GM21717 (cell line): ENCODE results near the gene BRPF1.

Experiments
- ATAC-seq: cut with Tn5 transposase; IDR thresholded peaks from one replicate; pipeline ENCODE4 v1.9.1; 2021; ENCODE audit warnings: mild to moderate bottlenecking, moderate library complexity; ENCODE audit not compliant: unreplicated experiment

The BRPF1 gene

DNA sequence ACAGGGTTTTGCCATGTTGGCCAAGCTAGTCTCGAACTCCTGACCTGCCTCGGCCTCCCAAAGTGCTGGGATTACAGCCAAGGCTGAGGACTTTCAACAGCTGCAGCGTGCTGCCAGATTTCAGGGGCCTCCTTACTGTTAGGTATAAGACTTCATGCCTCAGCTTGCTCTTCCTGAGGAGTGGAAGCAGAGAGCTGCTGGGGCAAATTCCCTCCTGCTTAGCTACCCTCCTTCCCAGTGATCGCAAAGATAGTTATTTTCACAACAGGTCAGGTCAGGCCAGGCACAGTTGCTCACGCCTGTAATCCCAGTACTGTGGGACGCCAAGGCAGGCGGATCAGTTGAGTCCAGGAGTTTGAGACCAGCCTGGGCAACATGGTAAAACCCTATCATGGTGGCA lies 30.5 kb upstream of the BRPF1 start:
- ATAC-seq, result no peak

DNA sequence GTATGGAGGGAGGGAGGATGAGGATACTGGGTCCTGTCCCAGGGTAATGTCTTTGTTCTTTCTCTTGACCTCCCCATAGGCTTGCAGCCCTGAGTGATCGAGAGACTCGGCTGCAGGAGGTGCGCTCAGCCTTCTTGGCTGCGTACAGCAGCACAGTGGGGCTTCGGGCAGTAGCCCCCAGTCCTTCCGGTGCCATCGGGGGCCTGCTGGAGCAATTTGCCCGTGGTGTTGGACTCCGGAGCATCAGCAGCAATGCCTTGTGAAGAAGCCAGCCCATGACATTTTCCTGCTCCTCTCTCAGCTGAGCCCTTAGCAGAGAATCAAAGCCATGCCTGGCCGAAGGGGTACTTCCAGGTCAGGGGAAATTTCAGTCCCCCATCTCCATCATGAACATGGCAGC lies 29.8 kb upstream of the BRPF1 start:
- no peak for ATAC-seq

DNA sequence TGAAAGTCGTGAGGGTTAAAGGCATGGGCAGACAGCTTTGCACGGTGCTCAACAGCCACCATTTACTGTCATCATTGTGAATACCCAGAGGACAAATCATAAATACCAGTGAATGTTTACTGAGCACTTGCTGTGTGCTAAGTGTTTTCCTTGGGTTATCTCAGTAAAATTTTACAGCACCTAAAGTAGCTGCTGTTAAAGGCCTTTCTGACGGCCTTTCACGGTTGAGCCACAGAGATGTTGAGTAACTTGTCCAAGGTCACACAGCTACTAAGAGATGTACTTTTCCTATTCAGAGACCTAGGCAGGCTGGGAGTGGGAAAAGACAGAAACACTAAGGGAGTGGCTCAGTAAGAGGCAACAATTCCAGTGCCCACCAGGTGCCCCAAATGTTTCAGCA lies 28.3 kb upstream of the BRPF1 start:
- no peak for ATAC-seq

DNA sequence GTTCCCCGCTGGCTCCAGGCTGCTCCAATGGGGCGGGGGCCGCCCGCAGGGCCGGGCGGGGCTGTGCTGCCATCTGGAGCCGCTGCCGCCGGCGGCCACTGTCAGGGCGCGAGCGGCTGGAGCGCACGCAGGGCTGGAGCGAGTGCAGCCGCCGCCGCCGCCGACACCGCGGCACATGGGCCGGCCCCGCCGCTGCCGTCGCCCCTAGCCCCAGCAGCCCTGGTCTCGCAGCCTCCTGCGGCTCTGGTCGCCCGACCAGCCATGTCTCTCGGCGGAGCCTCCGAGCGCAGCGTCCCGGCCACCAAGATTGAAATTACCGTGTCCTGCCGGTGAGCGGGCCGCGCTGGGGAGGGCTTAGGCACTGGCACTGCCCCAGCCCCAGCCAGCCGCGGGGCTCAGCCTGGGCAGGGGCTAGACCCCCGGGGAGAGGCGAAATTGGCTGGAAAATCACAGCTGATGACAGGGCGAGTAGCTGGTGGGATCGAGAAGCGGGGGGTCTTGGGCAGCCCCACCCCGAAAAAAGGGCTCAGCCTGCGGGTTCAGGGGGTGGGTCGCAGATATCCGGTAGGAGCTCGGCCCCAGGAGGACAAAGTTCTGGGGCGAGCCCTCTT lies 27.7 kb upstream of the BRPF1 start, which contains the start of gene CPNE9:
CPNE9 (plus strand) TSS at position 98 of the 611 bp plus-strand sequence; CDS start at position 262, 164 bp downstream.
- no peak for ATAC-seq

- no peak for ATAC-seq
These were observed 26.9 kb upstream of the BRPF1 start for GRCh38 chr3:9704347-9705322.

DNA sequence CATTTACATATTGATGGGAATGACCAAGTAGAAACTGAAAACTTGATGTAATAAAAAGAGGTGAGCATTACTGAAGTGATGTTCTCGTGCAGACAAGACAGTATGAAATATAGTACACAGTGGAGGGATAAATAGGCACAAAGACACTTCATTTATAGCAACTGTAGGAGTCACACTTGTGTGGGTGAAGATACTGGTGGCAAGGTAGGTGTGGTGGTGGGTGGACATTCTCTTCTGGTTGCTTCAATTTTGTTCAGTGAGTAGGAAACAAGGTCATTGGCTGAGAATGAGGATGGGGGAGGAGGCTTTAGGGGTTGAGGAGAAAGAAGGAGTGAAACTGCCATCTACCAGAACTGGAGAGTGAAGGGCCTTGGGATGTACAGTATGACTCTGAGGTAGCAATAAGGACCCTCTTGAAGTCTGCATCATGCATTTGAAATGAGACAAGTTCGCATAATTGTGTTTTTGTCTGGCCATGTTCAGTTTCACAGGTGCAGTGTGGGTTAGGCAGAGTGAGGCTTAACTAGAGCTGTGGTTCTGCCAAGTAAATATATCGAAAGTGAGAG lies 21.3 kb upstream of the BRPF1 start:
- ATAC-seq, result no peak

DNA sequence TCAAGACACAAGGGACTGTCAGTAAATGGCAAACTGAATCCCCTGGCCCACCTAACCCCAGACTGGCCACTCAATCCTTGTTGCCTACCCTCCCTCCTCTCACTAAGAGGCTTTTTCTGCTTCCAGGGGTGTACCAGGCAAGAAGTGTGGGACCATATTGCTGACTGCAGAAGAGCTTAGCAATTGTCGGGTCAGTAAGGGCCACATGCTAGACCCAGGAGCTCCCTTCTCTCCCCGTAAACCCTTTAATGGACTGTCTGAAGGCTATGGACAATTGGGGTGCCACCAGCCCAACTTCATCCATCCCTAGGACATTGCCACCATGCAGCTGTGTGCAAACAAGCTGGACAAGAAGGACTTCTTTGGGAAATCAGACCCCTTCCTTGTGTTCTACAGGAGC lies 19.1 kb upstream of the BRPF1 start:
- ATAC-seq, result no peak

DNA sequence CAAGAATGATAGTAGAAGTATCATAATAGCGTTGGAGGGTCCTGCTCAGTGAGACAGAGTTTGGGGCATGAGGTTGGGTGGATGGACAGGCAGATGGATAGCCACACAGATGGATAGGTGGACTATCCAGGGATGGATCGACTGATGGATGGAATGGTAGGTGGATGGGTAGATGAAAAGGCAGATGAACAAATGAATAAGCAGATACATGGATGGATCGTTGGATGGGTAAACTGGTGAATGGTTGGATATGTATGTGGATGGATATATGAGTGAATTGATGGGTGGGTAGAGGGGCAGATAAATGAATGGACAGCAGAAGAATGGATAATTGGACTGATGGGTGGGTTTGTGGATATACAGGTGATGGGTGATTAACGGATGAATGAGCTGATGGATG lies 18.4 kb upstream of the BRPF1 start:
- ATAC-seq, result no peak

GRCh38 chr3:9715136-9715535 lies 16.4 kb upstream of the BRPF1 start:
- no peak for ATAC-seq

- ATAC-seq, result no peak
These were observed 15.6 kb upstream of the BRPF1 start for GRCh38 chr3:9715764-9716437.

GRCh38 chr3:9716801-9717555 lies 14.6 kb upstream of the BRPF1 start:
- no peak for ATAC-seq

DNA sequence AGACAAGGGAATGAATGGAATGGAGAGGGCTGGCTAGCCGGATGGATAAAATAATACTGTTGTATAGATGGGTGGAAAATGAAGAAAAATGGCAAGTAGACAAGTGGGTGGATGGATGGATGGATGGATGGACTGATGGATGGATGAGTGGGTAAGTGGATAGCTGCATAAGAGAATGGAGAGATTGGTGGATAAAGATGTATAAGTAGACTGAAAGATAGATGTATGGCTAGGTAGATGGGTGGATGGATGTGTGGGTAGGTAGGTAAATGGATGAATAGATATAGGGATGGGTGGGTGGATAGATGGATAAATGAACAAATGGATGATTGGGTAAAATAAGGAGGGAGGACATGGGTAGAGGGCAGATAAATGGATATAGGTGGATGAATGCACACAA lies 14.0 kb upstream of the BRPF1 start:
- ATAC-seq, result no peak

GRCh38 chr3:9718118-9718517 lies 13.4 kb upstream of the BRPF1 start:
- ATAC-seq, result no peak

DNA sequence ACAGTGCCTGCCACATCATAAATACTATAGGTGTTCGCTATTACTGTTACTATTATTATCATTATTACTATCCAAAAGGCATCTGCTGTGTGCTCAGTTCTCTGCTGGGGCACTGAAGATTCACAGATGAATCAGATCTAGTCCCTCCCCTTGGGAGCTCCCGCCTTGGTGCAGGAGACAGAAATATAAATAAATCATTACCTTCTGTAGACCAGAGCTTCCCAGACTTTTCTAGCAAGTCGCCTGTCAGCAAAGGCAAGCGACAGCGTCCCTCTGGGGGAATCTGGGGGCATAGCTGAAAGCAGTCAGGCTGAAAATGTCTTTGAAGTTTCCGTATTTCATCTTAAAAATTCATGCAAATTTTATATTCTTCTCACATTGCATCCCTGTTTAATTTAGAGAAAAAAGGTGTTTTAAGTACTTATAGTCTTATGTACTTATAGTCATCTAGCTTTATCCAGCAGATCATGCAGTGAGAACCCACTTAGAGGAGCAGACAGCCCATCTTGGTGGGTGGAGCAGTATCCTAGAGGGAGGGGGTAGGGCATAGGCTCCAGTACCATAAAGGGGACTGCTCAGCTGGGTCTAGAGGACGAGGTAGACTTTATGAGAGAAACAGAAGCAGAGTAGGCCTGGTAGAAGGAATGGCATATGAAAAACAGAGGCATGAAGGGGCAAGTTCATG lies 10.4 kb upstream of the BRPF1 start:
- ATAC-seq, result no peak

DNA sequence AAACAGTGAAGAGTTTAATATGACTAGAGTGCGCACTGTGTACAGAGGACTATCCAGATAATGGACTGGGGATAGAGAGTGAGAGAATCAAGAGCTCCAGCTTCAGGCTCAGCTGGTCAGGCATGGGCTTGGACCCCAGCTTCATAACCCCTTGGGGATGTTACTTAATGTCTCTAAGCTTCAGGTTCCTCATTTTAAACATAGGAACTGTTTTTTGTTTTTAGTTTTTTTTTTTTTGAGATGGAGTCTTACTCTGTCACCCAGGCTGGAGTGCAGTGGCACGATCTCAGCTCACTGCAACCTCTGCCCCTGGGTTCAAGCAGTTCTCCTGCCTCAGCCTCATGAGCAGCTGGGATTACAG lies 9.9 kb upstream of the BRPF1 start:
- no peak for ATAC-seq

DNA sequence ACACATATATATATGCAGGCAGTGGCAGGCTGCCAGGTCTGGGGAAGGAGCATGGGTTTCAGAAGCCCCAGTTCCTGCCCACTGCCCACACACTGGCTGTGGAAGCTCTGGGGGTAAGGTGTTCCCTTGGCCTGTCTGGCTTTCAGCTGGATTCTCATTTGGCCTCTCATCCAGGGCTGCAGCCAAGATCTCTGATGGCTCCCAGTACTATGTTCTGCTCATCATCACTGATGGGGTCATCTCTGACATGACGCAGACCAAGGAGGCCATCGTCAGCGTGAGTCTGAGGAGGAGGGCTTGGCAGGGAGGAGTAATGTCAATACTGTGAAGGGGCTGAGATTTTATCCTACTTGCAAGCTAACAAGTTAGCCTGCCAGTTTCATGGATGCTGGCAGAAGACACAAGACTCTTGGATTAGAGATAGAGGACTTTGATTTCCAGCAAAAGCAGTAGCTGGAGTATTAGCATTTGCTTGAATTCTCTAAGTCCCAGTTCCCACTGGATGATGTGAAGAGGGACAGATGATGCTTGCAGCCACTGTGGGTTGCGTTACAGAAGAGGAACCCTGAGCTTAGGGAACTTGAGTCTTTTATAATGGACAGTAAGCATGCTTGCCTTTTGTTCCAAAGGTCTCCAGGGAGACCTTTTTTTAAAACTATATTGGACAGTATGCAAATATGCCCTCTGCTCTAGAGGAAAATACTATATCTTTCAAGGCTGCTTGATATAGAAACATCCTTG lies 5.6 kb upstream of the BRPF1 start:
- ATAC-seq, result no peak

DNA sequence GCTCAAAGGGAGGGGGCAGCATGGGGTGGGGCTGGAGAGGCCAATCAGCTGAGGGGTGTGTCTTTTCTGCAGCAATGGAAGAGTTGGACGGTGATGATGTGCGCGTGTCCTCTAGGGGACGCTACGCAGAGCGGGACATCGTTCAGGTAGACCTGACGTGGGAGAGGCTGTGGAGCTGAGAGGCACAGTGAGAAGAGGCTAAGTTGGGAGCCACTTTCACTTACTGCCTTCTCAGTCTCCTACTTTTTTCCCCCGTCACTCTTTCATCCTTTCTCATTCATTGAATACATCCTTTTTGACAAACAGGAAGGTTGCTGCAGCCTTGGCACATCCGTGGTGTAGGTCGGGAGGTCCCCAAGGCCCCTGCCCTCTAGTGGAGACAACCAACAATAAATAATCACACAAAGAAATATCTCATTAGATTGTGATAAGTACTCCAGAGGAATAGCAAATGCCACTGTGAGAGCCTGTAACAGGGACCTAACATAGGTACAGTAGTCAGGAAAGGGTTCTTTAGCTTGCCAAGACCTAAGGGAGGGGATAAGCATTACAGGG lies 4.4 kb upstream of the BRPF1 start:
- ATAC-seq, result no peak

DNA sequence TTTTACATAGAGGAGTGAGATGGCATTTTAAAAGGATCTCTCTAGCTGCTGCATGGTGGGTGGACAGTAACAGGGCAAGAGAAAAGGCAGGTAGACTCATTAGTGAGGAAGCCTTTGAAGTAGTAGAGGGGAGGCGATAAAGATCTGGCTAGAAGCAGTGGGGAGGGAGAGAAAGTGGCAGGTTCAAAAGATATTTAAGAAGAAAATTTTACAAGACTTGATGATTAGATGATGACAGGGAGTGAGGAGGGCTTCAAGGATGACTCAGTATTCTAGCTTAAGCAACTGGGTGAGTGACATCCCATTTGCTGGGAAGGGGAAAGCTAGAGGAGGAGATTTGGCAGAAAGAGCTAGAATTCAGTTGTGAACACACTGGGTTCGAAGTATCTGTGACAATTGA lies 3.8 kb upstream of the BRPF1 start:
- no peak for ATAC-seq

GRCh38 chr3:9729419-9729818 lies 2.1 kb upstream of the BRPF1 start:
- ATAC-seq, result no peak
